Measurements from ENCODE around the gene MAJIN.

GRCh38 chr11:64892838-64893193 is 79.1 kb downstream of the MAJIN start:
- TF ChIP-seq CTCF (IDR thresholded peaks at IDR 0.05) (no peak), POLR2A (IDR thresholded peaks at IDR 0.05) (no peak)
